WTC11 (cell line): ENCODE measurements around the gene SRRT.

Source experiments
- CTCF ChIP-seq: fragments of 200-600 bp; IDR thresholded peaks from 2 replicates; pipeline ENCODE4 v1.8.0; 2022; ENCODE audit warnings: antibody characterized with exemption
- IRF1 ChIP-seq: sonication (generic); formaldehyde crosslinking; IDR thresholded peaks from 2 replicates; pipeline ENCODE4 v1.8.0; 2023; ENCODE audit warnings: missing genetic modification reagents
- KAT7 ChIP-seq: sonication (generic); formaldehyde crosslinking; IDR thresholded peaks from 2 replicates; pipeline ENCODE4 v1.8.1; 2023; ENCODE audit warnings: missing genetic modification reagents, mild to moderate bottlenecking, borderline replicate concordance
- NR2C2 ChIP-seq: sonication (generic); formaldehyde crosslinking; IDR thresholded peaks from 2 replicates; pipeline ENCODE4 v1.8.0; 2022; ENCODE audit warnings: mild to moderate bottlenecking, missing genetic modification reagents
- SMAD3 ChIP-seq: sonication (generic); formaldehyde crosslinking; IDR thresholded peaks from 2 replicates; pipeline ENCODE4 v1.8.0; 2022; ENCODE audit warnings: missing genetic modification reagents, mild to moderate bottlenecking, borderline replicate concordance
- SP1 ChIP-seq: sonication (generic); formaldehyde crosslinking; conservative IDR thresholded peaks from 2 replicates; pipeline ENCODE4 v1.8.1; 2022; ENCODE audit warnings: missing genetic modification reagents
- TCF7 ChIP-seq: sonication (generic); formaldehyde crosslinking; IDR thresholded peaks from 2 replicates; pipeline ENCODE4 v1.8.0; 2022; ENCODE audit warnings: mild to moderate bottlenecking, low read depth, missing genetic modification reagents, moderate library complexity
- USF1 ChIP-seq: sonication (generic); formaldehyde crosslinking; IDR thresholded peaks from 2 replicates; pipeline ENCODE4 v1.8.0; 2022; ENCODE audit warnings: mild to moderate bottlenecking, missing genetic modification reagents
- ZNF219 ChIP-seq: sonication (generic); formaldehyde crosslinking; IDR thresholded peaks from 2 replicates; pipeline ENCODE4 v1.8.0; 2023; ENCODE audit warnings: missing genetic modification reagents, mild to moderate bottlenecking, borderline replicate concordance
- TF ChIP-seq, protein P1 (sequence below): sonication (generic); formaldehyde crosslinking; IDR thresholded peaks from 2 replicates; pipeline ENCODE4 v1.8.1; 2022; ENCODE audit warnings: low read depth, missing genetic modification reagents, borderline replicate concordance

GRCh38 chr7:100847360-100847759, 27.5 kb upstream of the SRRT start:
- no peak for TF ChIP-seq KAT7
- TF ChIP-seq CTCF: no peak
- TF ChIP-seq USF1: no peak
- TF ChIP-seq, protein P1, sequence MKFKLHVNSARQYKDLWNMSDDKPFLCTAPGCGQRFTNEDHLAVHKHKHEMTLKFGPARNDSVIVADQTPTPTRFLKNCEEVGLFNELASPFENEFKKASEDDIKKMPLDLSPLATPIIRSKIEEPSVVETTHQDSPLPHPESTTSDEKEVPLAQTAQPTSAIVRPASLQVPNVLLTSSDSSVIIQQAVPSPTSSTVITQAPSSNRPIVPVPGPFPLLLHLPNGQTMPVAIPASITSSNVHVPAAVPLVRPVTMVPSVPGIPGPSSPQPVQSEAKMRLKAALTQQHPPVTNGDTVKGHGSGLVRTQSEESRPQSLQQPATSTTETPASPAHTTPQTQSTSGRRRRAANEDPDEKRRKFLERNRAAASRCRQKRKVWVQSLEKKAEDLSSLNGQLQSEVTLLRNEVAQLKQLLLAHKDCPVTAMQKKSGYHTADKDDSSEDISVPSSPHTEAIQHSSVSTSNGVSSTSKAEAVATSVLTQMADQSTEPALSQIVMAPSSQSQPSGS (CRISPR knock-in tag): no peak
- no peak for TF ChIP-seq SP1
- no peak for TF ChIP-seq SMAD3
- no peak for TF ChIP-seq ZNF219 (CRISPR knock-in tag)
- TF ChIP-seq TCF7 (CRISPR knock-in tag): no peak
- no peak for TF ChIP-seq IRF1 (CRISPR knock-in tag)
- no peak for TF ChIP-seq NR2C2 (CRISPR knock-in tag)
